A204.1 (cell line): ENCODE results near the gene SLC16A6.
"Not testable (repeated sequence)": the region's sequence is repeated elsewhere in the genome, so short reads cannot be mapped to it uniquely, and the experiment has no call there.

Experiments used
- FAIRE-seq: peaks from 2 replicates; lab custom pipeline; 2012; peaks lifted over from hg19 to GRCh38; lab: Jason Lieb, UNC

The SLC16A6 gene

DNA sequence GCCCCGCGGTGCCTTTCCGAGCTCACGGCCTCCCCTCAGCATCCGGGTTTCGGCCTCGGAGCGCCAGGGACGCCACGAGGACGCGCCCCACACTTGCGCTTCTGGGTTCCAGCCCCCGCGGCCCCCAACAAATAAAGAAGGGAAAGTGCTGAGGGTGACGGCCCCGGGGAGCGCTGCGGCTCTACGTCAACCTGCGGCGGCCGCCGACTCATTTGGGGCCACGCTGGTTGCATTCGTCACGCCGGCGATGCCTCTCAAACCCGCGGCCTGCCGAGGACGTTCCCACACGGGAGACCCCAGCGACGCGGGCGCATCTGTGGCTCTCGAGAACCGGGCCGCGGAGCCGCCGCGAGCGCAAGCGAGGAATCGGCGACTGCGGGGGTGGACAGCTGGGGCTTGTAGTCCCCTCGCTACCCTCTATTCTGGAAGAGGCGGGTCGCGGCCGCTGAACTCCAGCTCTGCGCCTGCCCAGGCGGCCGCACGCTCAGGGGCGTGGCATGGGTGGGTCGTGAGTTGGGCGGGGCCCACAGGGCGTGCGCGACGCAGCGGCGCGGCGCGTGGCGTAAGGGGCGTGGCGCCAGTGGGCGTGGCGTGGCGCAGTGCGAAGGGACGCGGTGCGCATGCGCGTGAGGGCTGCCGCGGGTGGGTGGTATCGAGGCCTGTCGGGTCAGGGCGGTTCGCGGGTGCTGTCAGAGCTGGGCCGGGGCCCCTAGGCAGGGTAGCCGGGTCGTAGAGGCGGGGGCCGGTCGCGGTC lies 43.3 kb downstream of the SLC16A6 start, which contains the start of gene AMZ2:
Gene AMZ2 (plus strand): TSS at position 599 of the 754 bp plus-strand sequence. CDS start 2,145 bp downstream, outside the sequence.
- no peak for FAIRE-seq

DNA sequence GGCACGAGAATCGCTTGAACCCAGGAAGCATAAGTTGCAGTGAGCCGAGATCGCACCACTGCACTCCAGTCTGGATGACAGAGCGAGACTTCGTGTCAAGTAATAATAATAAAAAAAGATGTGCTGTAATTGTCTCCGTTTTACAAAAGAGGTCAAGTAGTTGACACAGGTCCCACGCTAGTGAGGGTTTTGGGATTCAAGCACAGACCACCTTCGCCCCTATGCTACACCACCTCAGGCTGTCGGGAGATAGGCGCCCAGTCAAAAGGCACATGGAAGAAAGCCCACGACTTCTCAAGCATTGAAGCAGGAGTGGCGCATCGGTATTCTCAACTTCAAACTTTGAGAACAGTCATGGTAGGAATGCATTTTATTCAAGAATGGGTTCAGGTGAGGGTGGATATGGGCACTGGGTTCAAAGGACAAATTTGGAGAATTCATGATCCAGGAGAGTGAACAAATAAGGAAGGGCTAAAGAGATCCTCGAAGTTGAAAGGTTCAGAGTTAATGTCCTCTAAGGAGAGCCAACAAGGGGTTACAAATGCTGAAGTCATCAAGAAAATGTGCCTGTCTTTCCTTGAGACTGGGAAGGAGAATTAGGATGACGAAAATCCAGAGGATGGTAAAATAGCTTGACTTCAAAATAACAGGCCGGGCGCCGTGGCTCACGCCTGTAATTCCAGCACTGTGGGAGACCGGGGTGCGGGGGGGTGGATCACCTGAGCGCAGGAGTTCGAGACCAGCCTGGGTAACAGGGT lies 44.5 kb downstream of the SLC16A6 start:
- no peak for FAIRE-seq

DNA sequence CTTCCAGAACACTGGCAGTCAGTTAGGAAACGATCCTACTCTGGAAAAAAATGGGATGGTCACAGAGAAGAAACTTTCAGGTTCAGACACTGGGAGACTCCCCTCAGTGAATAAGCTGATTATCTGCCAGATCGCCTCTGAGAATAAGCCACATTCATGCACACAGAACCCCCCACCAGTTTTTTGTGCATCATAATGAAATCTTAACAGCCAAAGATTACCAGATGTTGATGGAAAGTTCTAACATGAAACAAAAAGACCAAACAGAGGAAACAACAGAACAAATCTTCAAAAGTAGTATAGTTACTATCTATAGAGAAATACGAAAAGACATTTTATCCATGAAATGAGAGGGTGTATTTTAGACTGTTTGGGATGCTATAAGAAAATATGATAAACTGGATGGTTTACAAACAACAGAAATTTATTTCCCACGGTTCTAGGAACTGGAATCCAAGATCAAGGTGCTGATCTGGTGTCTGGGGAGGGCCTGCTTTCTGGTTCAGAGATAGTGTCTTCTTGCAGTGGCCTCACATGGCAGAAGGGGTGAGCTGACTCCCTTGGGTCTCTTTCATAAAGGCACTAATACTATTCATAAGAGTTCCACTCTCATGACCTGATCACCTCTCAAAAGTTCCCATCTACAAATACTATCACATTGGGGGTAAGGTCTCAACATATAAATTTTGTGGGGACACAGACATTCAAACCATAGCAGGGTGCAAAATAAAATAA lies 51.1 kb downstream of the SLC16A6 start:
- FAIRE-seq, result no peak

DNA sequence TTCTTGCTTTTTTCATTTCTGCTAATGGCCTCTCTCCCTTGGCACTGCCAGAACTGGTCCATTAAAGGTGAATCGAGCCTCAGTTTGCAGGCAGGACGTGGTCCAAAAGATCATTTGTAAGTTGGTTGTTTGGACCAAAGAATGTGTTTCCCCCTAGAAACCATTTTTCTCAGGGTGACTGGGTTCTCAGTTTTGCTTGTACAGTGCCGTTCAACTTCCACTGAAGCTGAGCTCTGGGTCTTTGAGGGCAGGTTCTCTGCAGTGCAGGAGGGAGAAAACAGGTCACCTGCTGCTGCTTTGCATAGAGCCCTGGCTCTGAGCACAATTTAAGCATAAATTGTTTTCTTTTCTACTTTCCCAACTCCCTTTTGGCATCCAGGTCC lies 52.1 kb downstream of the SLC16A6 start:
- FAIRE-seq, result no peak

DNA sequence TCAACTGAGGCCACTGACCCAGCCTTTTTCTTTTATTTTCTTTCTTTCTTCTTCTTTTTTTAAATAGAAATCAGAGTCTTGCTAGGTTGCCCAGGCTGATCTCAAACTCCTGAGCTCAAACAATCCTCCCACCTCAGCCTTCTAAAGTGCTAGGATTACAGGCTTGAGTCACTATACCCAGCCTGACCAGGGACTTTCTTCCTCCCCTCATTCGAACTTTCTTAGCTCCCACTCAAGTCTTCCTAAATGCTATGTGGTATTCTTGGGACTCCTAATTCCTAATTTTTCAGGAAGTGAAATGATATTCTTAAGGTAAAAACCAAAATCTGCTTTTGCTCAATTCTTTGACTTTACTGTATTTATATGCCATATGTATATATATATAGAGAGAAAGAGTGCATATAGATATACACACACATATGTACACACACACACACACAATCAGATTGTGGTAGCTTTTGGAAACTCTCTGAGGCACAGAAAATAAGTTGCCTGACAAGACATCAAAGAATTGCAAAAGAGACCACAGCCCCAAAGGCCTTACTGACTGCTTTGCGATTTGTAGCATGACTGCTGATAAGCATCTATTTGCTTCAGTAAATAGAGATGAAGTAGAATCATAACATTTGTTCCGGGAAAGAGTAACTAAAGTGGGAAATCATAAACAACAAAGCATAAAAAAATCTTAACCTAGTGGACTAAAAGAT lies 52.6 kb downstream of the SLC16A6 start:
- FAIRE-seq, result no peak

DNA sequence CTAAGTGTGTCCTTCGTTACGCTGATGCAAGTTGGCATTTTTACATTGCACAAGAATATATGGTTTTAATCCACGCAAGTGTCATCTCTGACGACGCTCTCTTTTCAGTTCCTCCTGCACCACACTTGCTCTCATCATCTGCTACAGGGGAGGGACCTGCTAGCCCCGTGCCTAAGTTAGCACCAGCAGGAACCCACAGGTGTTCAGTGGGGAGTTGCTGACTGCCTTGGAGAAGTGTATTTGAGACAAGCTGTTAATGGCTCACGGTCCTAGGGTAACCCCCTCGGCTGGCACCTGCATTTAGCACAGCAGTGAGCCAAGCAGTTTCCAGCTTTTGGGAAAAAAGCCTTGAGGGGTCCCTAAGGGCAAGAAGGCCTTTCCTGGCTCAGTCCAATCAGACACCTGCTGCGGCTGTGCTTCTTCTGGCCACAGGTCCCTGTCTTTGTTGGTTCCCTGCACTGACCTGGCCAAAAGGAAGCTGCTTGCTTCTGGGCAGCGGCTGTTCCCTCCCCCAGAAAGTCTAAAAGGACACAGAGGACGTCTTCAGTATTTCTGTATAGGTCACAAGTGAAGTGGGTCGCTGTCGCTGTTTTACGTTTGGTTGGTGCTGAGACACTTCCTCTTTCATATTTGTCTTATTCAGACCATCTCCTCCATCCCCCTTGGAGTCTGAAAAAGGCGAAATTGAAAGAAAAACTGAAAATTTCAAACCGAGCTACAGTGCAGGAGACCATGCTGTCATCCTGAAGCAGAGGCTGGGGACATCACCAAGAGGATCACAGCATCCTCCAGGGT lies 53.4 kb downstream of the SLC16A6 start:
- not testable (repeated sequence) for FAIRE-seq

DNA sequence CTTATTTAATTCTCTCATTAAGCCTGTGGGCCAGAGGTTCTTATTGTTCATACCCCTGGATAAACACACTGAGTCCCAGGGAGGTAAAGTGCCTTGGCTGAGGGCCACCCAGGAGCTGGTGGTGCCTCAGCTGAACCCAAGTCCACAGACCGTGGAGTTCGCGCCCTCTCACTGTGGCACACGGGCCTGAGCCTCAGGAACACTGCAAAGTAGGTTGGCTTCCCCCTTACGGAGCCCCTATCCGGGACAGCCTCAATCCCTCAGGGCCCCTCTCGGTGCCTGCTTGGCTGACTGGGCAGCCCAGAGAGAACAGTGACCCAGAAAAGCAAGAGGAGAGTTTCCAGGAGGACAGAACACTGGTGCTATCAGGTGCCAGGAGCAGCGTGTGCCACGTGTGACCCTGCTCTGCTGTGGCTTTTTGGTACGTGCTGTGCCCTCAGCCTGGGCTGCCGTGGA lies 55.6 kb downstream of the SLC16A6 start:
- not testable (repeated sequence) for FAIRE-seq

DNA sequence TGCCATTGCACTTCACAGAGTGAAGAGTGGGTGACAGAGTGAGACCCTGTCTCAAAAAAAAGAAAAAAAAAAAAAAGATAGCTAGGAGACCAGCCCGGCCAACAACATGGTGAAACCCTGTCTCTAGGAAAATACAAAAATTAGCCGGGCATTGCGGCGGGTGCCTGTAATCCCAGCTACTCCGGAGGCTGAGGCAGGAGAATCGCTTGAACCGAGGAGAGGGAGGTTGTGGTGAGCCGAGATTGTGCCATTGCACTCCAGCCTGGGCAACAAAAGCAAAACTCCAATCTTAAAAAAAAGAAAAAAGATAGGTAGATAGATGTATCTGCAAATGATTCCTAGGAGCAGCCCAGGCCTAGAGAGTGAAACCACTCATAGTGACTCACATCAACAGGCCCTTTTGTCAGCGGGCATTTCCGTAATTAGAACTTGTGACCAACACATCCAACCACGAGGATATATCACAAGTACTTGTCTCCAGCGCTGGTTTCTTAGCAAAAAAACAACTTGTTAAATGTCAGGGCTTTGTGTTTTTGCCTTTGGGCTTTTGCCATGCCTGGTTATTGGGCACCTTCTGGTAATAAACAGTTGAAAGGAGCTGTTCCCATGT lies 56.1 kb downstream of the SLC16A6 start:
- not testable (repeated sequence) for FAIRE-seq

DNA sequence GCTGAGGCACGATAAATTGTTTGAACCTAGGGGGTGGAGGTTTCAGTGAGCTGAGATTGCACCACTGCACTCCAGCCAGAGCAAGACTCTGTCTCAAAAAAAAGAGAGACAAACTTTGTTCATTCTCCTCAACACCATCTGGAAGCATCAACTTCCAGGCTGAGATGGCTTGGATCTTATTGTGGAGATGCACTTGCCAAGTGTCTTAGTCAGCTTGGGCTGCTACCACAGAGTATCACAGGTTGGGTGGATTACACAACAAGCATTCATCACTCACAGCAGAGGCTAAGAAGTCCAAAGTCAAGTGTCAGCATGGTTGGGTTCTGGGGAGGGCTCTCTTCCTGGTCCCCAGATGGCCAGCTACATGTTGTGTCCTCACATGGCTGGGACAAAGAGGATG lies 58.2 kb downstream of the SLC16A6 start:
- FAIRE-seq, result not testable (repeated sequence)

DNA sequence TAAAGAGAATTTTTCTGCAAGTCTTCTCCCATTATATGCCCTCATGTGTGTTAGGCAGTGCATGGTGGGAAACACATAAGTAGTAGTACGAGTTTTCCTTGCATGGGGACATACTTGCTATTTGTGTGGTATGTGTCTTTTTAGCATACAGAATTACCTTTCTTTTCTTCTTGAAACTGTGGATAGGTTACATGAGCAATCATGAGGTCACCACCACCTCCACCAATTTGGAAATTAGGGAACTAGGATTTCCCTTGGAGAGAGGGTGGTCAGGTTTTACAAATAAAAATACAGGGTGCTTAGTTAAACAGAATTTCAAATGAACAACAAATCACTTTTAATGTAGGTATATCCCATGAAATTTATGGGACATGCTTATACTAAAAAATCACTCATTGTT lies 59.4 kb downstream of the SLC16A6 start:
- no peak for FAIRE-seq

DNA sequence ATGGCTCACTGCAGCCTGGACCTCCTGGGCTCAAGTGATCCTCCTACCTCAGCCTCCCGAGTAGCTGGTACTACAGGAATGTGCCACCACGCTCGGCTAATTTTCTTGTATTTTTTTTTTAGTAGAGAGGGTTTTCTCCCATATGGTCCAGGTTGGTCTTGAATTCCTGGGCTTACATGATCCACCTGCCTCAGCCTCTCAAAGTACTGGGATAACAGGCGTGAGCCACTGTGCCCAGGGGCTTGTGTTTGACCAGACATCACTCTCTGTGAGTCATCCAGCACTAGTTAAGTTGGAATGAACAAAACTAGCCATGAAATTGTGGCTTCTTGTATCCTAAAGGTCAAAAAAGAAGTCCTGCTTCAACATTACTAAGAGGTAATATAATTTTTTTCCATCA lies 59.8 kb downstream of the SLC16A6 start:
- not testable (repeated sequence) for FAIRE-seq

DNA sequence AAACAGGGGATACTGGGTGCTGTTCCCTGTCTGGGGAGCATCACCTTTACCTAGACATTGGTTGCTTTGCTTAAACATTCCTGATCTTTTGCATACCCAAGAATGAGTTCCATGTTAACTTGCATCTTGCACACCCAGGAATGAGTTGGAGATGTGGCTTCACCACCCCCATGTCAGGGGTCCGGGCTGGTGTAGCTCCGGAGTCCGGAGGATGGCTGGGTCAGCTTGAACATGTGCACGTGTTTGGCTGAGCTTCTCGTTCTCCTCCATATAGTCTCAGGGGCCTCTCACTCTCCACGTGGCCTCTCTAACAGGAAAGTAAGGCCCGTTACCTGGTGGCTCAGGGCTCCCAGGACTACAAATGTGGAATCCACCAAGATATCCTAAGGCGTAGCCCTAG lies 61.3 kb downstream of the SLC16A6 start:
- FAIRE-seq, result no peak

DNA sequence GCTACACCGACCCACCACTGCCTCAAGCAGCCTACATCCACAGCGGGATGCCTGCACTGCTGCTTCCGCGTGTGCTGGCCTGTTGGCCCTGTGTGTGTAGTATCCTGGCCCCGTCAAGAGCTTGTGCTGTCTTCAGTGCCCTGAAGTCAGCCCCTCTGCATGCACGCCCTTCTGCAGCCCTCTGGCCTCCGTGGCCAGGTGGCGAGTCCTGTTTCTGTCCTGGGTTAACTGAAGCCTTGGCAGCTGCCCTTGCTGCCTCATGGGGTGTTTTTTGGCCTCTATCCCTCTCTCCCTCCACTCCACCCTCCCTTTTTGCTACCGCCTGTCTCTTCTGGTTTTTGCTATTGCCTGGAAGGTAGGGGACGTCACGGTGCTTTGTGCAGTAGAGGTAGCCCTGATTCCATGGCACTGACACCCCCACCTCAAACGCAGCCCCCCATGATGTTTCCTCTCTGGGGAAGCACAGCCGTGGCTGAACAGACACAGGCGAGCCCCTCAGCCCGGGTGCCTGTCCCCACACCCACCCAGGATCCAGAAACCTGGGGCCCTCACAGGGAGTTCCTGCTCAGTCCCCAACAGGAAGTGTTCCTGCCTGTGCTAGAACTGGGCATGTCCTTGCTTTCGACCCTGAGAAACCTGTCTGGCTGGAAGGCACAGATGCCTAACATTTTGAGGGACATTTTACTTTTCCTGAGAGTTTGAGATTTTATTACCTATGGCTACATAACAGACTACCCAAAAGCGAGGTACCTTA lies 61.9 kb downstream of the SLC16A6 start:
- FAIRE-seq, result no peak

DNA sequence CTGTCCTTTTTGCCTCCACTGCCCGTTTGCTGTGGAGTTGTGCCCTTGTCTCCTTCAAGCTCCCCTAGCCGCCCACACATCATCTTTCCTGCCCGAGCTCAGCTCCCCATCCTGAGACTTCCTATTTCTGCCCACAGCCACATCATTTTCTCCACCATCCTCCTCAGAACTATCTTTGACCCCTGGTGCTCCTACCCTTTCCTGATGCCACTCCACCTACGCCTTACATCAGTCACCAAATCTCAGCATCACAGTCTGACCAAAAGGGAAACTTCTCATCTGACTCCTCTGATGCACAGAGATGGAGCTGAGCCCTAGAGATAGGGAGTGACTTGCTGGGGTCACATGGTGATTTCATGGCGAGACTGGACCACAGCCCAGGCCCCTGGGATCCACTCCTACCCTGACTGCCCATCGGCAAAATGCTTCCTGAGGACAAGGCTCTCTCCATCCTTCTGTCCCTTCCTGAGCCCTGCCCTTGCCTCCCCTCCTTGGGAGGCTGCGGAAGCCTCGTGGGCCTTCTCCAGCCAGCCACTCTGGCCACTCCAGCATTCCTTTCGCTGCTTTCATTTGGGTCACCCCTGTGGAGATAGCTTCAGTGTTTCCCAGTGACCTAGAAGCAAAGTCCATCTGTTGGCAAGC lies 62.8 kb downstream of the SLC16A6 start:
- not testable (repeated sequence) for FAIRE-seq

DNA sequence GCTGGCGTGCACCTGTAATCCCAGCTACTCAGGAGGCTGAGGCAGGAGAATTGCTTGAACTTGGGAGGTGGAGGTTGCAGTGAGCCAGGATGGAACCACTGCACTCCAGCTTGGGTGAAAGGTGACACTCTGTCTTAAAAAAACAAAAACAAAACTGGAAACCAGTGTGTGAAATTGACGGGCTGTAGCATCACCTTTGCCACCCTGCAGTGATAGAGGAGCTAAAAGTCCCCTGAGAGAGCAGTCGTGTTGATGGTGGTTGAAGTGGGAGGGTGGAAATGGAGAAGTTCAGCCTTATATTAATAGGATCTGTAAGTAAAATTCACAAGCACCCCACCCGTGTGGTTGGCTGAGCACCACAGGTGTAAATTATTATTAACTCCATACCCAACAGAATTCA lies 65.9 kb downstream of the SLC16A6 start:
- not testable (repeated sequence) for FAIRE-seq

DNA sequence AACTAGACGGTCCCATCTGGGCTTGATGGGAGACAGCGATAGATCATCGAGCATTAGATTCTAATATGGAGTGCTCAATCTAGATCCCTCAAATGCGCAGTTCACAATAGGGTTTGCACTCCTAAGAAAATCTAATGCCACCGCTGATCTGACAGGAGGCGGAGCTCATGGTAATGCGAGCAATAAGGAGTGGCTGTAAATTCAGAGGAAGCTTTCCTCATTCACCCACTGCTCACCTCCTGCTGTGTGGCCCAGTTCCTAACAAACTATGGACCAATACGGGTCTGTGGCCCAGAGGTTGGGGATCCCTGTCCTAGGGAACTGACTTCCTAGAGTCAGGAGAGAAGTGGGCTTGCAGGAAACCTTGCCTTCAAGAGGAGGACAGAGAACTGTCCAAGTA lies 68.3 kb downstream of the SLC16A6 start:
- no peak for FAIRE-seq

DNA sequence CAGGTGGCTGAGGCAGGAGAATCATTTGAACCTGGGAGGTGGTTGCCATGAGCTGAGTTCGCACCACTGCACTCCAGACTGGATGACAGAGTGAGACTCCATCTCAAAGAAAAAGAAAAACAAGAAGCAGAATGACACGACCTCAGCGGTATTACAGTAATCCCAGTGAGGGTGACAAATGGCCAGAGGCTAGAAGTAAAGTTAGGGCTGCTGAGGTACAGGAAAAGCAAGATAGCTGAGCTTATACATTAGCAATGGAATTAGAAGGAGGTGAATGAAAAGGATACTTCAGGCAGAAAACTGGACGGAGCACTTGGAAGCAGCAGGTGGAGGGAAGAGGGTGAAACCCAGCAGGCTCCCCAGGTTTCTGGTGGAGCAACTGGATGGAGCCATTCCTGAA lies 69.1 kb downstream of the SLC16A6 start:
- no peak for FAIRE-seq

DNA sequence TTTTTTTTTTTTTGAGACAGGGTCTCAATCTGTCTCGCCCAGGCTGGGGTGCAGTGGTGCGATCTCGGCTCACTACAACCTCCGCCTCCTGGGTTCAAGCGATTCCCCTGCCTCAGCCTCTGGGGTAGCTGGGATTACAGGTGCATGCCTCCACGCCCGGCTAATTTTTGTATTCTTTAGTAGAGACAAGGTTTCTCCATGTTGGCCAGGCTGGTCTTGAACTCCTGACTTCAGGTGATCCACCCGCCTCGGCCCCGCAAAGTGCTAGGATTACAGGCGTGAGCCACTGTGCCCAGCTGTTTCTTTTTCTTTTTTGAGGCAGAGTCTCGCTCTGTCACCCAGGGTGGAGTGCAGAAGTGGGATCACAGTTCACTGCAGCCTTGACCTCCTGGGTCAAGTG lies 70.1 kb downstream of the SLC16A6 start:
- not testable (repeated sequence) for FAIRE-seq

DNA sequence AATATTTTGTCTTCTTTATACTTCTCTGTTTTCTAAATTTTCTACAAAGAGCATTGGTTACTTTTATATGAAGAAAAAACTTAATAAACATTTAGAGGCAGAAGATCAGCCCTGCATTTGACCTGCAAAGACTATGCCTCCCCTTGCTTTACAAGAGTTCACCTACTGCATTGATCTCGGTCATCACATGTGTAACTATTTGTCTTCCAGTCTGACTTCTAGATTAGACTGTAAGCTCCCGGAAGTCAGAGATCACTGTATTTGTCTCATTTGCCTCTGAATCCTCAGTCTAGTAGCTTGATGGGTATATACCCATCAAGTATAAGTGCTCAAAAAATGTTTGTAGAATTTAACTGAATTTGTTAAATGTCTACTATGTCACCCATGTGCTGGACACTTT lies 70.7 kb downstream of the SLC16A6 start:
- not testable (repeated sequence) for FAIRE-seq

DNA sequence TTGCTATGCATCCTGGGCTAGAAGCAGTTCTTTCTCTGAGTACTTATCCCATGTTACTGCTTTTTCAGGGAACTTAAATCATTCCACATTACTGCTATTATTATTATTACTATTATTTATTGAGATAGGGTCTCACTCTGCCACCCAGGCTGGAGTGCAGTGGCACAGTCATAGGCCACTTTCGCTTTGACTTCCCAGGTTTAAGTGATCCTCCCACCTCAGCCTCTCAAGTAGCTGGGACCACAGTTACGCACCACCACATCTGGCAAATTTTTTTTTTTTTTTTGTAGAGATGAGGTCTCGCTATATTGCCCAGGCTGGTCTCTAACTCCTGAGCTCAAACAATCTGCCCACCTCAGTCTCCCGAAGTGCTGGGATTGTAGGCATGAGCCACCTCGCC lies 71.5 kb downstream of the SLC16A6 start:
- FAIRE-seq, result not testable (repeated sequence)
